ENCODE results near the gene PRKCG. TPM values are rescaled to one million over a fixed set of nuclear protein-coding genes. Genes with fewer than 3 reads are reported as not detected.

PRKCG gene
- total and polyA plus RNA-seq, 2 donors from 2014 or later = not detected

- no peak for FAIRE-seq
- no peaks in the 10 kb centered on the region for H3K4me1 ChIP-seq (ENCODE audit: control insufficient read depth in 2 of 3, insufficient read depth in 2 of 3, low read depth in 1 of 3, low read length in 3 of 3)
- no peaks in the 10 kb centered on the region for H3K36me3 ChIP-seq (ENCODE audit: control insufficient read depth in 2 of 3, insufficient read depth in 3 of 3, low read length in 3 of 3)
- H3K9me3 ChIP-seq (ENCODE audit: control insufficient read depth in 2 of 3, insufficient read depth in 1 of 3, low read length in 3 of 3) = no peaks in the 10 kb centered on the region
- H3K27ac ChIP-seq (ENCODE audit: low read depth in 2 of 2, low read length in 2 of 2) = no peak overlapping the region
- H3K4me3 ChIP-seq (ENCODE audit: low read length in 3 of 3) = no peak overlapping the region
- no peak for DNase-seq
- no peak overlapping the region for H3K9ac ChIP-seq (ENCODE audit: low read length in 3 of 3)
- H3K27me3 ChIP-seq (ENCODE audit: control insufficient read depth, insufficient read depth, low read length) = peaks cover 10% of the 10 kb centered on the region
- intact Hi-C loops (cut with DNase I) = no loop called here
- no peak for TF ChIP-seq CTCF (IDR thresholded peaks at IDR 0.05; ENCODE audit: borderline replicate concordance, extremely low read depth, insufficient read depth)
These were observed 62.4 kb downstream of the PRKCG start for GRCh38 chr19:53944416-53944815.

- Histone ChIP-seq H3K9me3 (ENCODE audit: control insufficient read depth in 2 of 3, insufficient read depth in 1 of 3, low read length in 3 of 3) (no peaks in the 10 kb centered on the region), H3K36me3 (ENCODE audit: control insufficient read depth in 2 of 3, insufficient read depth in 3 of 3, low read length in 3 of 3) (no peaks in the 10 kb centered on the region), H3K27ac (ENCODE audit: low read depth in 2 of 2, low read length in 2 of 2) (no peak overlapping the region), H3K27me3 (ENCODE audit: control insufficient read depth, insufficient read depth, low read length) (peaks cover 10% of the 10 kb centered on the region), H3K9ac (ENCODE audit: low read length in 3 of 3) (no peak overlapping the region), H3K4me1 (ENCODE audit: control insufficient read depth in 2 of 3, insufficient read depth in 2 of 3, low read depth in 1 of 3, low read length in 3 of 3) (no peaks in the 10 kb centered on the region), H3K4me3 (ENCODE audit: low read length in 3 of 3) (no peak overlapping the region)
- no peak for FAIRE-seq
- intact Hi-C loops (cut with DNase I) = no loop called here
- TF ChIP-seq CTCF (IDR thresholded peaks at IDR 0.05; ENCODE audit: borderline replicate concordance, extremely low read depth, insufficient read depth) = no peak
- no peak for DNase-seq
These were observed 62.9 kb downstream of the PRKCG start for GRCh38 chr19:53944933-53945332.

DNA sequence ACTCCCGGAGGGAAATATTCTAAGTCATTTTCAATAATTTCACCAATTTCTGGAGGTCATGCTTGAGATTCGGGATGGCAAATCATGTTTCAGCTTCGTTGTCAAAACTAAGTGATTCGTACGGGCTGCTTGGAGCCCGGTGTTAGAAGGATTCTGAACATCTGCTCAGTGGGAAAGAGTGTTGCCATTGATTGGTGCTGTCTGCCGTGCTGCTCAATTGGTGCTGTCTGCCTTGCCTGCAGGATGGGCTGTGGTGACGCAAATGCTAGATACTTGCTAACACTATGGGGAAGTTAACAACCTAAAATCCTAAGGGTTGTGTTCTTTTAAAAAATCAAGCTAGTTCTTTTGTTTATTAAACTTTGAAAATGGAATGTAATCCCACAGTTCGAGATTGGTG lies 63.4 kb downstream of the PRKCG start:
- no peak for TF ChIP-seq CTCF (IDR thresholded peaks at IDR 0.05; ENCODE audit: borderline replicate concordance, extremely low read depth, insufficient read depth)
- intact Hi-C loops (cut with DNase I) = no loop called here
- no peaks in the 10 kb centered on the region for H3K9me3 ChIP-seq (ENCODE audit: control insufficient read depth in 2 of 3, insufficient read depth in 1 of 3, low read length in 3 of 3)
- FAIRE-seq (no peak), DNase-seq (no peak)
- H3K27me3 ChIP-seq (ENCODE audit: control insufficient read depth, insufficient read depth, low read length) = peaks cover 10% of the 10 kb centered on the region
- no peak overlapping the region for H3K9ac ChIP-seq (ENCODE audit: low read length in 3 of 3)
- H3K4me3 ChIP-seq (ENCODE audit: low read length in 3 of 3) = no peak overlapping the region
- H3K27ac ChIP-seq (ENCODE audit: low read depth in 2 of 2, low read length in 2 of 2) = no peak overlapping the region
- no peaks in the 10 kb centered on the region for H3K4me1 ChIP-seq (ENCODE audit: control insufficient read depth in 2 of 3, insufficient read depth in 2 of 3, low read depth in 1 of 3, low read length in 3 of 3)
- H3K36me3 ChIP-seq (ENCODE audit: control insufficient read depth in 2 of 3, insufficient read depth in 3 of 3, low read length in 3 of 3) = no peaks in the 10 kb centered on the region

DNA sequence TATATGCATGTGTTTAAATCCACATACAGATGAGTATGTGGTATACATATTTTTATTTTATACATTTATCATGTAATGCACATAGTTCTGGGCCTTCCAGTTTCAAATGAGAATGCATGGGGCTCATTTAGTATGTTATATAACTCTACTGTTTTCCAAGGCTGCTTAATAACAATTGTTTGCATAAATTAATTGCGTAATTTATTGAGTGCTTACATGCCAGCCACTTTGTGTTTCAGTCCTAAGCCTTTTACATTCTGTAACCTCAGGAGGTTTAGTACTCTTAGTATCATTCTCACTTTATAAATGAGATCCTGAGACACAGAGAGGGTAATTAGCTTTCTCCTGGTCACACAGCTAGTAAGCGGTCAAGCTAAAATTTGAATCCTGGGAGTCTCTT lies 64.0 kb downstream of the PRKCG start:
- Histone ChIP-seq H3K4me3 (ENCODE audit: low read length in 3 of 3) (no peak overlapping the region), H3K27me3 (ENCODE audit: control insufficient read depth, insufficient read depth, low read length) (peaks cover 10% of the 10 kb centered on the region), H3K27ac (ENCODE audit: low read depth in 2 of 2, low read length in 2 of 2) (no peak overlapping the region), H3K9ac (ENCODE audit: low read length in 3 of 3) (no peak overlapping the region), H3K9me3 (ENCODE audit: control insufficient read depth in 2 of 3, insufficient read depth in 1 of 3, low read length in 3 of 3) (no peaks in the 10 kb centered on the region), H3K4me1 (ENCODE audit: control insufficient read depth in 2 of 3, insufficient read depth in 2 of 3, low read depth in 1 of 3, low read length in 3 of 3) (no peaks in the 10 kb centered on the region), H3K36me3 (ENCODE audit: control insufficient read depth in 2 of 3, insufficient read depth in 3 of 3, low read length in 3 of 3) (no peaks in the 10 kb centered on the region)
- no peak for DNase-seq
- no peak for TF ChIP-seq CTCF (IDR thresholded peaks at IDR 0.05; ENCODE audit: borderline replicate concordance, extremely low read depth, insufficient read depth)
- no peak for FAIRE-seq
- intact Hi-C loops (cut with DNase I) = no loop called here

Data from kidney (tissue), 14 donors.